Peyer's patch (tissue), 4 donors: ENCODE data around the gene ARHGAP27.
"Not testable (repeated sequence)": the region's sequence is repeated elsewhere in the genome, so short reads cannot be mapped to it uniquely, and the experiment has no call there.

Source experiments
- POLR2A ChIP-seq, 2 donors: fragments of 450-650 bp; IDR thresholded peaks; one replicate each; pipeline ENCODE4 v1.5.1; 2017; ENCODE audit warnings: antibody characterized with exemption in 2 of 2, mild to moderate bottlenecking in 2 of 2, moderate library complexity in 2 of 2
- TF ChIP-seq, protein P1 (sequence below), 6 experiments: fragments of 450-650 bp in 4 of 6; fragments of 200-600 bp in 2 of 6; sonication (generic) in 1 of 6; IDR thresholded peaks; one replicate each; pipeline ENCODE4 v1.5.1; 2017 to 2019; ENCODE audit warnings: antibody characterized with exemption in 6 of 6, mild to moderate bottlenecking in 3 of 6, moderate library complexity in 1 of 6

DNA sequence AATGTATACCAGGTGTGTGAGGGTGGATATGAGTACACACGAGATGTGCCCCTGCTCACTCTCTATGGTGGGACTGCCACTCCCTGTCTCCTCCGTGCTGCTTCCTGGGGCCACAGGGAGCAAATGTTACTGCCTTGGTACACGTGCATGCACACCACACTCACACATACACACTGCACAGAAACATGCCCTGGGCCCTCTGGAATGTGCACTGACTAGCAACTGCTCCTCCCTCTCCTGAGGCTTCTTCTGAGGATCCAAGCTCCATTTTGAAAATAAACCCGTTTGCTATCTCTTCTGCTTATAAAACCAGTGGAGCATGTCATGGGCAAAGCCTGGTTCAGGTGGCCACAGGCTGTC is 36.5 kb upstream of the ARHGAP27 start:
- TF ChIP-seq, protein P1, sequence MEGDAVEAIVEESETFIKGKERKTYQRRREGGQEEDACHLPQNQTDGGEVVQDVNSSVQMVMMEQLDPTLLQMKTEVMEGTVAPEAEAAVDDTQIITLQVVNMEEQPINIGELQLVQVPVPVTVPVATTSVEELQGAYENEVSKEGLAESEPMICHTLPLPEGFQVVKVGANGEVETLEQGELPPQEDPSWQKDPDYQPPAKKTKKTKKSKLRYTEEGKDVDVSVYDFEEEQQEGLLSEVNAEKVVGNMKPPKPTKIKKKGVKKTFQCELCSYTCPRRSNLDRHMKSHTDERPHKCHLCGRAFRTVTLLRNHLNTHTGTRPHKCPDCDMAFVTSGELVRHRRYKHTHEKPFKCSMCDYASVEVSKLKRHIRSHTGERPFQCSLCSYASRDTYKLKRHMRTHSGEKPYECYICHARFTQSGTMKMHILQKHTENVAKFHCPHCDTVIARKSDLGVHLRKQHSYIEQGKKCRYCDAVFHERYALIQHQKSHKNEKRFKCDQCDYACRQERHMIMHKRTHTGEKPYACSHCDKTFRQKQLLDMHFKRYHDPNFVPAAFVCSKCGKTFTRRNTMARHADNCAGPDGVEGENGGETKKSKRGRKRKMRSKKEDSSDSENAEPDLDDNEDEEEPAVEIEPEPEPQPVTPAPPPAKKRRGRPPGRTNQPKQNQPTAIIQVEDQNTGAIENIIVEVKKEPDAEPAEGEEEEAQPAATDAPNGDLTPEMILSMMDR (IDR thresholded peaks at IDR 0.05) = not testable (repeated sequence)
- not testable (repeated sequence) for TF ChIP-seq POLR2A (IDR thresholded peaks at IDR 0.05)
